ENCODE results near the gene TMC2. TPM values are rescaled to one million over a fixed set of nuclear protein-coding genes. Genes with fewer than 3 reads are reported as not detected.
"Not testable (repeated sequence)": the region's sequence is repeated elsewhere in the genome, so short reads cannot be mapped to it uniquely, and the experiment has no call there.

The TMC2 gene, protein sequence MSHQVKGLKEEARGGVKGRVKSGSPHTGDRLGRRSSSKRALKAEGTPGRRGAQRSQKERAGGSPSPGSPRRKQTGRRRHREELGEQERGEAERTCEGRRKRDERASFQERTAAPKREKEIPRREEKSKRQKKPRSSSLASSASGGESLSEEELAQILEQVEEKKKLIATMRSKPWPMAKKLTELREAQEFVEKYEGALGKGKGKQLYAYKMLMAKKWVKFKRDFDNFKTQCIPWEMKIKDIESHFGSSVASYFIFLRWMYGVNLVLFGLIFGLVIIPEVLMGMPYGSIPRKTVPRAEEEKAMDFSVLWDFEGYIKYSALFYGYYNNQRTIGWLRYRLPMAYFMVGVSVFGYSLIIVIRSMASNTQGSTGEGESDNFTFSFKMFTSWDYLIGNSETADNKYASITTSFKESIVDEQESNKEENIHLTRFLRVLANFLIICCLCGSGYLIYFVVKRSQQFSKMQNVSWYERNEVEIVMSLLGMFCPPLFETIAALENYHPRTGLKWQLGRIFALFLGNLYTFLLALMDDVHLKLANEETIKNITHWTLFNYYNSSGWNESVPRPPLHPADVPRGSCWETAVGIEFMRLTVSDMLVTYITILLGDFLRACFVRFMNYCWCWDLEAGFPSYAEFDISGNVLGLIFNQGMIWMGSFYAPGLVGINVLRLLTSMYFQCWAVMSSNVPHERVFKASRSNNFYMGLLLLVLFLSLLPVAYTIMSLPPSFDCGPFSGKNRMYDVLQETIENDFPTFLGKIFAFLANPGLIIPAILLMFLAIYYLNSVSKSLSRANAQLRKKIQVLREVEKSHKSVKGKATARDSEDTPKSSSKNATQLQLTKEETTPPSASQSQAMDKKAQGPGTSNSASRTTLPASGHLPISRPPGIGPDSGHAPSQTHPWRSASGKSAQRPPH
- total RNA-seq = not detected

GRCh38 chr20:2536560-2536986 lies at the start of gene TMC2:
TSS of gene TMC2 (plus strand) at chr20:2536573. CDS start at chr20:2536622, 49 bp downstream.
- no peak for DNase-seq
- Mint-ChIP-seq H3K4me3 (no peak within 1 kb of the TSS), H3K9me3 (no peaks in the 10 kb centered on the region), H3K27ac (no peak within 1 kb of the TSS), H3K36me3 (no peaks in the 10 kb centered on the region), H3K4me1 (no peaks in the 10 kb centered on the region), H3K27me3 (peaks cover 45% of the 10 kb centered on the region)

- not testable (repeated sequence) for H3K9me3 Mint-ChIP-seq, DNase-seq, H3K27me3 Mint-ChIP-seq, H3K27ac Mint-ChIP-seq, H3K4me3 Mint-ChIP-seq
- H3K36me3 Mint-ChIP-seq = peaks cover 37% of the 10 kb centered on the region
- peaks cover 11% of the 10 kb centered on the region for H3K4me1 Mint-ChIP-seq
Observed at GRCh38 chr20:2502808-2503384, 33.5 kb upstream of the TMC2 start.

GRCh38 chr20:2504803-2505202 lies 31.6 kb upstream of the TMC2 start:
- not testable (repeated sequence) for H3K9me3 Mint-ChIP-seq, H3K27me3 Mint-ChIP-seq, DNase-seq, H3K27ac Mint-ChIP-seq, H3K4me3 Mint-ChIP-seq
- peaks cover 36% of the 10 kb centered on the region for H3K36me3 Mint-ChIP-seq
- H3K4me1 Mint-ChIP-seq = peaks cover 14% of the 10 kb centered on the region

GRCh38 chr20:2506426-2506825 lies 29.9 kb upstream of the TMC2 start:
- H3K27me3 Mint-ChIP-seq, H3K27ac Mint-ChIP-seq, H3K9me3 Mint-ChIP-seq, DNase-seq, H3K4me3 Mint-ChIP-seq: not testable (repeated sequence)
- Mint-ChIP-seq H3K4me1 (peaks cover 14% of the 10 kb centered on the region), H3K36me3 (peaks cover 32% of the 10 kb centered on the region)

DNA sequence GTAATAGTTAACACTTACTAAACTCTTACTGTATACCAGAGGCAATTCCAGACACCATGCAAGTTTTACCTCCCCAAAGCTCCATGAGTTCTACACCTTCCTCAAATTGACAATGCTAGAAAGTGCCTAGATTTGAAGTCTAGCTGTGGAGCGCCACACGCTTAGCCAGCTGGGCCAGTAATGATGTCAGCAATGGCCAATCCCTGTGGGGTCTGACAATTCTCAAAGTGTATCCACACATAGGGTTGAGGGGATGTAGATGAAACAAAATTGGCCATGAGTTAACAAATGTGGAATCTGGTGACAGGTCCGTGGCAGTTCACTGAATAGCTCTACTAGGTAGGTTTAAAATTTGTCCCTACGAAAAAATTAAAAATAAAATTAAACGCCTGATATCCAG lies 28.9 kb upstream of the TMC2 start:
- DNase-seq = no peak
- Mint-ChIP-seq H3K27ac (no peak overlapping the region), H3K9me3 (no peaks in the 10 kb centered on the region), H3K36me3 (peaks cover 25% of the 10 kb centered on the region), H3K27me3 (peaks cover 11% of the 10 kb centered on the region), H3K4me3 (peak overlapping the region; percentile 100), H3K4me1 (peaks cover 11% of the 10 kb centered on the region)

DNA sequence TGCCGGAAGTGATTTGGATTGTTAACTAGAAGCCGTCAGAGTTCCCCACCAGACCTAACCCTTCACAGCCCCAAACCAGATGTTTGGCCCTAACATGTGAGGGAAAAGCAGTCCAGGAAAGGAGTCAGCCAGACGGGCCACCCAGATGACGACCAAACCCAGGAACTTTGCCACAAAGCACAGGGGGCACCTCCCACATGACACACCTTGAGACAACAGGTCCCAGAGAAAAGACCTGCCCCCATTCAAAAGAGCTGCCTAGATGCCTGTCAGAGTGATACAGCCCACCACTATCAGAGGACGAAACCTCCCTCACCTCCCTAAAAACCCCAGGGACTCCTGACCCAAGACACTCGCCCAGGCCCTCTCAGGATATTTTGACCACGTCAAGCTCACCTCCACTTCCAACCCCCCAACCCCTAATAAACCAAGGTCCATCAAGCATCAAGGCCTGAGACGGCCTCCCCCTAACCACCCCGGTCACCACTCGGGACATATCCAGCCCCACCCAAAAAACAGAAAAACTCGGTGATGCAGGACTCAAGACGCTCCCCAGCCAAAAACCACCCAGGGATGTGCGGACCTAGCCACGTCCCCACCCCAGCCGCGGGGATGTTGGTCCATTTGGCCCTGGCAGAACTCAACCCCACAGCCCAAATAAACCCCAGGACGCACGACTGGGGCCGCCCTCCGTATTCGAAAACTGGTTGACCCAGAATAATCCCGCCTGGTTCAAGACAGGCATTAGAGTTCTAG lies 28.3 kb upstream of the TMC2 start:
- peak overlapping the region; percentile 100 for H3K4me3 Mint-ChIP-seq
- H3K27ac Mint-ChIP-seq = peak overlapping the region; percentile 99
- H3K4me1 Mint-ChIP-seq = peaks cover 11% of the 10 kb centered on the region
- peak; percentile 7 for DNase-seq
- peaks cover 11% of the 10 kb centered on the region for H3K27me3 Mint-ChIP-seq
- H3K9me3 Mint-ChIP-seq = no peaks in the 10 kb centered on the region
- H3K36me3 Mint-ChIP-seq = peaks cover 21% of the 10 kb centered on the region

- H3K4me1 Mint-ChIP-seq = peaks cover 11% of the 10 kb centered on the region
- H3K27me3 Mint-ChIP-seq = peaks cover 15% of the 10 kb centered on the region
- peak; percentile 80 for DNase-seq
- peak within 1 kb of the TSS; percentile 100 for H3K4me3 Mint-ChIP-seq
- peak within 1 kb of the TSS; percentile 99 for H3K27ac Mint-ChIP-seq
- no peaks in the 10 kb centered on the region for H3K9me3 Mint-ChIP-seq
- peaks cover 19% of the 10 kb centered on the region for H3K36me3 Mint-ChIP-seq
Observed at GRCh38 chr20:2508631-2509467, 27.5 kb upstream of the TMC2 start, which contains the start of gene ZNF343. TSS of gene ZNF343 (minus strand) at chr20:2508915. CDS start at chr20:2493895, 15,020 bp downstream.

GRCh38 chr20:2509468-2509781 lies 26.9 kb upstream of the TMC2 start:
- peaks cover 16% of the 10 kb centered on the region for H3K27me3 Mint-ChIP-seq
- H3K9me3 Mint-ChIP-seq = no peaks in the 10 kb centered on the region
- peak overlapping the region; percentile 99 for H3K27ac Mint-ChIP-seq
- peak overlapping the region; percentile 100 for H3K4me3 Mint-ChIP-seq
- no peak for DNase-seq
- H3K36me3 Mint-ChIP-seq = peaks cover 13% of the 10 kb centered on the region
- H3K4me1 Mint-ChIP-seq = peaks cover 11% of the 10 kb centered on the region

- Mint-ChIP-seq H3K27me3 (peaks cover 18% of the 10 kb centered on the region), H3K9me3 (no peaks in the 10 kb centered on the region), H3K27ac (no peak overlapping the region), H3K4me3 (peak overlapping the region; percentile 54), H3K4me1 (peaks cover 11% of the 10 kb centered on the region), H3K36me3 (peaks cover 12% of the 10 kb centered on the region)
- DNase-seq = no peak
Observed at GRCh38 chr20:2509794-2510193, 26.6 kb upstream of the TMC2 start.

- Mint-ChIP-seq H3K4me1 (no peaks in the 10 kb centered on the region), H3K27me3 (peaks cover 20% of the 10 kb centered on the region), H3K4me3 (no peak overlapping the region), H3K9me3 (no peaks in the 10 kb centered on the region), H3K27ac (no peak overlapping the region), H3K36me3 (no peaks in the 10 kb centered on the region)
- no peak for DNase-seq
Observed at GRCh38 chr20:2515203-2515602, 21.2 kb upstream of the TMC2 start.

GRCh38 chr20:2516399-2516798 lies 20.0 kb upstream of the TMC2 start:
- no peak overlapping the region for H3K4me3 Mint-ChIP-seq
- H3K36me3 Mint-ChIP-seq = no peaks in the 10 kb centered on the region
- DNase-seq = no peak
- peaks cover 19% of the 10 kb centered on the region for H3K27me3 Mint-ChIP-seq
- H3K4me1 Mint-ChIP-seq = peaks cover under 1% of the 10 kb centered on the region
- H3K27ac Mint-ChIP-seq = no peak overlapping the region
- no peaks in the 10 kb centered on the region for H3K9me3 Mint-ChIP-seq

DNA sequence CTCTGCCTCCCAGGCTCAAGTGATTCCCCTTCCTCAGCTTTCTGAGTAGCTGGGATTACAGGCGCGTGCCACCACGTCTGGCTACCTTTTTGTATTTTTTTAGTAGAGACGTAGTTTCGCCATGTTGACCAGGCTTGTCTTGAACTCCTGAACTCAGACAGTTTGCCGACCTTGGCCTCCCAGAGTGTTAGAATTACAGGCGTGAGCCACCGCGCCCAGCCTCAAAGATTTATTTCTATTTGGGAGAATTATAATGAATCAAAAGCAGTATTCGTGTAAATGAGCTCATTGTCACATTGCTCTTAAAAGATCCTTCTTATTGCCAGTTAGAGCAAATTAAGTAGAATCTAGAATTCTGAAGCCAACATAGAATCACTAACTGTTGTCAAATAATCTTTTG lies 18.3 kb upstream of the TMC2 start:
- H3K9me3 Mint-ChIP-seq = no peaks in the 10 kb centered on the region
- H3K4me3 Mint-ChIP-seq = no peak overlapping the region
- no peak for DNase-seq
- H3K4me1 Mint-ChIP-seq = peaks cover 6% of the 10 kb centered on the region
- H3K27me3 Mint-ChIP-seq = peaks cover 18% of the 10 kb centered on the region
- H3K27ac Mint-ChIP-seq = no peak overlapping the region
- no peaks in the 10 kb centered on the region for H3K36me3 Mint-ChIP-seq

DNA sequence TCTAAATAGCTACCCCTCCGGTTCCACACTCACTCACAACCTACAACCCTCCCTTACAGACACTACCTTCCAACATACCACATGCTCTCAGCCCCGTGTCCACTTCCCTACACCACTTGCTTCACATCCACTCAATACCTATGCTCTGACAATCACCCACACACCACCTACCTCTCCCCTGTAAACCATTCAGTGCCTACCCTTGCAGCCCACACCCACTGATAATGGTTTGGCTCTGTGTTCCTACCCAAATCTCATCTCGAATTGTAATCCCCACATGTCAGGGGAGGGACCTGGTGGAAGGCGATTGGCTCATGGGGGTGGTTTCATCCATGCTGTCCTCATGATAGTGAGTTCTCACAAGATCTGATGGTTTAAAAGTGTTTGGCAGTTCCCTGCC lies 17.8 kb upstream of the TMC2 start:
- no peak overlapping the region for H3K4me3 Mint-ChIP-seq
- no peaks in the 10 kb centered on the region for H3K9me3 Mint-ChIP-seq
- H3K4me1 Mint-ChIP-seq = peaks cover 6% of the 10 kb centered on the region
- H3K36me3 Mint-ChIP-seq = no peaks in the 10 kb centered on the region
- no peak for DNase-seq
- H3K27me3 Mint-ChIP-seq = peaks cover 18% of the 10 kb centered on the region
- no peak overlapping the region for H3K27ac Mint-ChIP-seq
